BE2C (cell line): ENCODE data around the gene HOXA1.

Experiments
- DNase-seq: peaks from one replicate; pipeline ENCODE4 v3.0.0-alpha.2; 2020
- H3K27me3 ChIP-seq: fragments of 250-450 bp; sonication (Bioruptor Pico); 2 replicates; pipeline ENCODE4 v1.5.1; 2020; ENCODE audit warnings: mild to moderate bottlenecking
- H3K36me3 ChIP-seq: fragments of 250-450 bp; sonication (Bioruptor Pico); 2 replicates; pipeline ENCODE4 v1.5.1; 2020; ENCODE audit warnings: mild to moderate bottlenecking
- H3K4me1 ChIP-seq: fragments of 250-450 bp; sonication (Bioruptor Pico); 2 replicates; pipeline ENCODE4 v1.5.1; 2020
- H3K4me3 ChIP-seq: 2 replicates; pipeline ENCODE4 v1.5.1; 2011; ENCODE audit warnings: low read depth, low read length
- H3K9me3 ChIP-seq: fragments of 250-450 bp; sonication (Bioruptor Pico); 2 replicates; pipeline ENCODE4 v1.5.1; 2020
- CTCF ChIP-seq: IDR thresholded peaks from 2 replicates; pipeline ENCODE4 v1.5.1; 2012; ENCODE audit warnings: mild to moderate bottlenecking, low read depth, low read length

HOXA1 gene

GRCh38 chr7:27101957-27102580 lies 6.3 kb upstream of the HOXA1 start:
- Histone ChIP-seq H3K27me3 (peaks cover 100% of the 10 kb centered on the region), H3K4me1 (no peaks in the 10 kb centered on the region)
- TF ChIP-seq CTCF = no peak

GRCh38 chr7:27101171-27101956 lies 5.6 kb upstream of the HOXA1 start:
- Histone ChIP-seq H3K9me3 (no peaks in the 10 kb centered on the region; the same call in 1 of the 2 replicates), H3K4me1 (no peaks in the 10 kb centered on the region), H3K4me3 (no peak overlapping the region), H3K36me3 (no peaks in the 10 kb centered on the region), H3K27me3 (peaks cover 100% of the 10 kb centered on the region)
- TF ChIP-seq CTCF = no peak
- DNase-seq = no peak

More at GRCh38 chr7:27101957-27102580, 6.3 kb upstream of the HOXA1 start:
- no peak for DNase-seq
- H3K36me3 ChIP-seq = no peaks in the 10 kb centered on the region
- no peaks in the 10 kb centered on the region; the same call in 1 of the 2 replicates for H3K9me3 ChIP-seq
- no peak overlapping the region for H3K4me3 ChIP-seq

- no peak overlapping the region for H3K4me3 ChIP-seq
- no peak for TF ChIP-seq CTCF
Measured at GRCh38 chr7:27100694-27101170, 4.9 kb upstream of the HOXA1 start.

GRCh38 chr7:27099453-27100370 lies 3.9 kb upstream of the HOXA1 start:
- no peak overlapping the region for H3K4me3 ChIP-seq
- no peaks in the 10 kb centered on the region; the same call in 1 of the 2 replicates for H3K9me3 ChIP-seq
- peaks cover 99% of the 10 kb centered on the region for H3K27me3 ChIP-seq
- no peaks in the 10 kb centered on the region for H3K4me1 ChIP-seq
- no peak for DNase-seq
- no peaks in the 10 kb centered on the region for H3K36me3 ChIP-seq
- no peak for TF ChIP-seq CTCF

More at GRCh38 chr7:27100694-27101170, 4.9 kb upstream of the HOXA1 start:
- DNase-seq = no peak
- no peaks in the 10 kb centered on the region for H3K36me3 ChIP-seq
- peaks cover 99% of the 10 kb centered on the region for H3K27me3 ChIP-seq
- no peaks in the 10 kb centered on the region; the same call in 1 of the 2 replicates for H3K9me3 ChIP-seq
- H3K4me1 ChIP-seq = no peaks in the 10 kb centered on the region

- Histone ChIP-seq H3K4me3 (no peak overlapping the region), H3K4me1 (no peaks in the 10 kb centered on the region)
- no peak for DNase-seq
Measured at GRCh38 chr7:27098578-27099451, 3.0 kb upstream of the HOXA1 start.

More at GRCh38 chr7:27098578-27099451, 3.0 kb upstream of the HOXA1 start:
- peaks cover 99% of the 10 kb centered on the region for H3K27me3 ChIP-seq
- no peaks in the 10 kb centered on the region for H3K36me3 ChIP-seq
- no peak for TF ChIP-seq CTCF
- H3K9me3 ChIP-seq = no peaks in the 10 kb centered on the region; the same call in 1 of the 2 replicates
